HG02571 (cell line): ENCODE data around the gene CEBPG.

Source experiments
- ATAC-seq: cut with Tn5 transposase; IDR thresholded peaks from one replicate; pipeline ENCODE4 v1.9.1; 2021; ENCODE audit warnings: mild to moderate bottlenecking, moderate library complexity; ENCODE audit not compliant: unreplicated experiment

The CEBPG gene

DNA sequence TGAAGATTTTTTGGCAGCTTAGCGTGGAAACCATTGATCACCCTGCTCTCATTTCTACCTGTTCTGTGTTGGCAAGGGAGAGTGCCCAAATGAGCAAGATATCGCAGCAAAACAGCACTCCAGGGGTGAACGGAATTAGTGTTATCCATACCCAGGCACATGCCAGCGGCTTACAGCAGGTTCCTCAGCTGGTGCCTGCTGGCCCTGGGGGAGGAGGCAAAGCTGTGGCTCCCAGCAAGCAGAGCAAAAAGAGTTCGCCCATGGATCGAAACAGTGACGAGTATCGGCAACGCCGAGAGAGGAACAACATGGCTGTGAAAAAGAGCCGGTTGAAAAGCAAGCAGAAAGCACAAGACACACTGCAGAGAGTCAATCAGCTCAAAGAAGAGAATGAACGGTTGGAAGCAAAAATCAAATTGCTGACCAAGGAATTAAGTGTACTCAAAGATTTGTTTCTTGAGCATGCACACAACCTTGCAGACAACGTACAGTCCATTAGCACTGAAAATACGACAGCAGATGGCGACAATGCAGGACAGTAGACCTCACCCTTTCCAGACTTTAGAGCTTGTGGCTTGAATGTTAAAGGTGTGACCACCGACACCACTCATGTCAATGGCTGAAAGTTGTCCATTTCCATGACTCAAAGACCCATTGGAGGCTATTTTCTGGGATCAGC is 5.8 kb downstream of the CEBPG start:
- ATAC-seq, result no peak

DNA sequence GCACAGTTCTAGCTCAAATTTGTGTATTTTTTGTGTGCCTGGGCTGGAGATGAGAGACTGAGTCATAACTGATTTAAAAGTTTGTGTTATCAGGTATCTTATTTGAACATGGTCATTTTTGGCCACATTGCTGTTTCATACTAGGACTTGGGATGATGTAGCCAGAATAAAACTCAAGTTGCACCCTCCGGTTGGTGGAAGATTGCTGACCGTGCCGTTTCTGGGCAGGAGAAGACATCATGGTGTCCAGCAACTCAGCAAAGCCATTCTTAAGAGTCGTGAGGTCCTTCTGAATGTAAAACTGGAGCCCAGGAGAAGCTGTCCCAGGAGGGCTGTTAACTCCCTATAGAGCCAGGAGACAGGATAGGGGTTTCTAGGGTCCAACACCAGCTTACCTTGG is 7.6 kb downstream of the CEBPG start:
- ATAC-seq, result no peak

DNA sequence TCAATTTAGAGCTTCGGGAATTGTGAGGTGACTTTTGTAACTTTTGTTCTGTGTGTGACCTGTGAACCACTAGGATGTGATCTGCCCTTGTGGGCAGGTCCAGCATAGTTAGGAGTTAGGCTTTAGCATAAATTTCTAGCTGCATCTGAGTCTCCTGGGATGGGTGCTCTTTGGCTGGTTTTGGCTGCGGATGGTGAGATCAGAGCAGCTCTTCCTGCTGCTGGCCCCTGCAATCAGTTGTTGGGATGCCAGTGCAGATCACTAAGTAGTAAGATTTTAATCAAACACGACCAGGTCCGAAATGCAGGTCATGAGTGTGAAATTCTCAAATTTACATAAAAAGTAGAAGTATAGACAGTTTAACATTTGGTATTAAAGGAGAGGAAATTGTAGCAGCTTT is 8.5 kb downstream of the CEBPG start:
- no peak for ATAC-seq

DNA sequence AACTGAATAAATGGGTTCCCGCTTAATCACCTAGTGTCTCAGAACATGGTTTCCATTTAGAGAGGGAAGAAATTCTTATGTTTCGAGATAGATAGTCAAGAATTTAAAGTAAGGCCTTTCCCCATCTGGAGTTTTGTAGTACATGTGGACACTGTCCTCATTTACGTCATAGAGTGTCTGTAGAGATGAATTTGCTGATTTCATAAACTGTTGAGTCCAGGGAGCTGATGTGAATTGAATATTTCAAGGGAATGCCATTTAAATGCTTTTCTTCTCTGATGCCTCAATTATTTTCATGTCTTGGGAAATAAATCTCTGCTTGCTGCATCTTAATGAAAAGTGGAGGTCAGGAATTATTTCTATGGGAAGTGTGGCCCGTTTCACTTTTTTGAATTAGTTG is 9.5 kb downstream of the CEBPG start:
- no peak for ATAC-seq

DNA sequence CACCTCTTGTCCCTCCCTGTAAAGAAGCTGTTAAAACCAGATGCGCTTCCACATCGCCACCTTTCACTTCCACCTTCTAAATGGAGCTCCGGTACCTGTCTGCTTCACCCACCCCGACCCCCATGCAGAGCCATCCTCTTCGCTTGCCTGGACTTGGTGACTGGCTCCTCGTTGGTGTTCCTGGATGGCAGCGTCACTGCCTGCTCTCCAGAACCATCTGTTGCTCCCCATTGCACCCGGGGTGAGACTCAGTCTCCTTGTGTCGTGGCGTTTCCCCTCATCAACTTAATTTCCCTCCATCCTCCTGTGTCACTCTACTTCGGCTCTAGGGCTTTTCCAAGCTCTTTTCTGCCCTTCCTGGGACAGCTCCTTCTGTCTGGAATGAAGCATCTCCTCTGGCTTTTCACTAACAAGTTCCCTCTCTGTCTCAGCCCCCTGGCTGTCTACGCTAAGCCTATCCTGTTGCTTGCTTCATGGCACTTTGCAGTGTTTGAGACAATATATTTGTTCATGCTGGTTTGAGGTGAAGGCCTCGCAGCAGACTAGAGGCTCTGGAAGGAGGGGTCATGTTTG is 10.3 kb downstream of the CEBPG start:
- ATAC-seq, result no peak

DNA sequence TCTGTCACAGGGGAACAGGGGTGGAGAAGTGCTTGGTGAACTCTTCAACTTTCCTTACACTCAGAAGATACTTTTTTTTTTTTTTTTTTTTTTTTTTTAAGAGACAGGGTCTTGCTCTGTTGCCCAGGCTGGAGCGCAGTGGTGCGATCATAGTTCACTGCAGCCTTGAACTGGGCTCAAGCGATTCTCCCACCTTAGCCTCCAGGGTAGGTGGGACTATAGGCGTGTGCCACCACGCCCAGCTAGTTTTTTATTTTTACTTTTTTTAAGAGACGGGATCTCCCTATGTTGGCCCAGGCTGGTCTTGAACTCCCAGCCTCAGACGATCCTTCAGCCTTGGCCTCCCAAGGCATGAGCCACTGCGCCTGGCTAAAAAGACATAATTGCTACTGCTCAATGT is 11.5 kb downstream of the CEBPG start:
- no peak for ATAC-seq

DNA sequence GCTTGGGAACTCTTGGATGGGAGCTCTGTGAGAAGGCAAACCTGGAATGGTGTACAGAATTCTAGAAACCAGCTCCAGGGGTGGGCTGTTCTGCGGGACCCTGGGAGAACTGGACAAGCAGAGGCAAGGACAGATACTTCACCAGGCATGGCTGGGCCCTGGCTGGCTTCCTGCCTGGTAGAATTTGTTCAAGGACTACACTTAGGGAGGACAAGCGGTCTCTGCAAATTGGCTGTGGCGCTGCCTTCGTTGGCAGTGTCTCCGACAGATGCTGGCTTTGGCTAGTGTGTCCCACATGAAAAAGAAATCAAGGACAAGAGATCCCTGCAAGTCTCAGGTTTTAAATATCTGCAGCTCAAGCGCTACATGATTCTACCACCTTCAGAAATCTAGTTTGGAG is 12.4 kb downstream of the CEBPG start:
- no peak for ATAC-seq

DNA sequence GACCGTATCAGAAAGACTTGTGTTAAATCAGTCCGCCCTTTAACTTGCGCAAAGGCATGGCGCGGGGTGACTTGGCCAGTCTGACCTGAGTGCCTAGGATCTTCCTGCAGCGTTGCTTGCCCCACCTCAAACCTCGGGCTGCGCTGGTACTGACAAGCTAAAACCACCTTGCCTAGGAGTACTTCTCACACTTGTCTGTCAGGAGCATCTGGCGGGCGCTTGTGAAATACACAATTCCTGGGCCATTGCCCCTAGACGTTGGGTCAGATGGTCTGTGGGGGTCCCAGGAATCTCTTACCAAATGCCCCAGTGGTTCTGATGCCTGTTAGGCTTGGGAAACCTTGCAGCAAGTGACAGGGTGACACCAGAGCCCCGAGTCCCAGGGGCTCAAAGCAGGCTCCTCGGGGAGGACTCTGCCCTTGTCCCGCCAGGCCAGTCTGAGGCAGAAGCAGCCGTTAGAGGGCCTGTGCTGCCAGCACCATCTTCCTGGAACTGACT is 12.9 kb downstream of the CEBPG start:
- ATAC-seq, result no peak

DNA sequence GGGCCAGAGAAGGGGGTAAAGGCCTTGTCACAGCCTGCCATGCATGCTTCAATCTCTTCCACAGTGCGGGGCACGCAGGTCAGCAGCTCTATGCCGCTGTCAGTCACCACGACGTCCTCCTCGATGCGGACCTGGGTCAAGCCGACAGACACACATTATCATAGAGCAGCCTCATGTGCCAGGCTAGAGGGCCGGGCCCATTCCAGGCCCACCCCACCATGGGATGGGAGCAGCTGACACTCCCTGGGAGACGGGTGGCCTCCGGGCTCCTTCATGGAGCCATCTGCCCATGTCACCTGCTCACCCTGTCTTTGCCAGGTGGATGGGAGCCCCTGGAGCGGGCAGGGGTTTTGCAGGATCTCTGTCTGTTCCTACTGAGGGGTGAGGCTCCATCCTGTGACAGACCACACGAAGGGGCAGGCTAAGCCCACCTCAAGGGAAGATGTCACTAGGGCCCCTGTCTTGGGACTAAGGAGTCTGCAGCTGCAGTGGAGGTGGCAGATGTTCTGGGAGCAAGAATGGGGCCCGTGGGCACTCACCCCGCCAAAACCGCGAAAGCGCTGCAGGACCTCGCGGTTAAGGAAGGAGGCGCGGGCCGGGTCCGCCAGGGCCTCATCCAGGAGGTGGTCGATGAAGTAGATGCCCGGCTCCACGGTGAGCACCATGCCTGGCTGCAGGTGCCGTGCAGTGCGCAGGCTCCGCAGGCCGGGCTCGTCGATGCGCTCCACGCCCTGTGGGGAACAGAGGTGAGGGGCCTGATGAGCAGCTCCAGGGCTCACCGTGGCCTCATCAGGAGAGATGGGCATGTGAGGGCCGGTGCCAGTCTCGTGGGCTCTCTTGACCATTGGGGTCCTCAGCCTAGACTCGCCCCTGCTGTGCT is 14.1 kb downstream of the CEBPG start:
- no peak for ATAC-seq

DNA sequence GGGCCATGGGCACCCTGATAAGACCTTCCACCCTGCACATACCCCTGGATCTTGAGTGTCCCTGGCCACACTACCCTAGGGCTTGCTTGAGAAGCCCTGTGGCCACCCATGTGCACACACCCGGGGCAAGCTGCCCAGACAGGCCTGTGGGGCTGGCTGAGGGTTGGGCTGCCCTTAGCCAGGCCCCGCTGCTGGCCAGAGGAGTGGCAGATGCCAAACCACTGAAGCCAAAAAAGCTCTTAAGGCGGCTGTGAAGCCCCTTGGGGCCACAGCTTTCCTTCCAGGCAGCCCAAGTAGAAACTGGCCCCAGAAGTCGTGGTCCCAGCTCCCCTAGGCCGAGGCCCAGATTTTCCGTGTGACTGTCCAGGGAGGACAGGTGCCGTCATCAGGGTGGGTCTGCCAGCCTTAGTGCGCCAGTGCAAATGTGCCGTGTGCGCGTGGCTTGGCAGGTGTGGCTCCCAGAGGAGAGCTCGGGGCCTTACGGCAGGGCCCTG is 14.8 kb downstream of the CEBPG start:
- no peak for ATAC-seq

DNA sequence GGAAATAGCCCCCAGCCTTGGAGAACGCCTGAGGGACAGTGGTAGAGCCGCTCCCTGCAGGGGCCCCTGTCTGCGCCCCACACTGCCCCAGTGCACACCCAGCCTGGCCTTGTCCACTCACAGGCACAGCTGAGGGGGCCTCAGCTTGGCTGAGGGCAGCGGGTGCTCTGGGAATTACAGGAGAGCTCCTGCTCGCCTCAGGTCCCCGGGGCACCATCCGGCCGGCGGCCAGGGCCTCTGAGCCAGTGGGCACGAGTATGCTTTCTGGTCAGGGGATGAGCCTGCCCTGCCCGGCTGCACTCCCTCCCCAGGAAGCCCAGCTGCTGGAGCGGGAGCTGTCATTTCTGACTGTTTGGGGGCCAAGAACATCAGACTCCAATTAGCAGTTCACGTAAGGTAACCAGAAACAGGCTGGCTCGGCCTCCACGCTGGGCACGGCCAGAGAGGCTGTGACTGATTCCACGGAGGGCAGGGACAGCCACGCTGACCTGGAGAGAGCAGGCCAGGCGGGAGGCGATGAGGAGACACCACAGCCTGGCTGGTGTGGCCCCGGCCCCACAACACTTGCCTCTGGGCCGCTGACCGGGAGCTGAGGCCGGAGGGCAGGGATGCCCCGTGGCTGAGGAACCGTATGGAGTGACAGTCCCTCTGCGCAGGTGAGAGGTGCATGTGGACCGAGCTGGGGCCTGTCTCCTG is 15.4 kb downstream of the CEBPG start:
- ATAC-seq, result no peak

DNA sequence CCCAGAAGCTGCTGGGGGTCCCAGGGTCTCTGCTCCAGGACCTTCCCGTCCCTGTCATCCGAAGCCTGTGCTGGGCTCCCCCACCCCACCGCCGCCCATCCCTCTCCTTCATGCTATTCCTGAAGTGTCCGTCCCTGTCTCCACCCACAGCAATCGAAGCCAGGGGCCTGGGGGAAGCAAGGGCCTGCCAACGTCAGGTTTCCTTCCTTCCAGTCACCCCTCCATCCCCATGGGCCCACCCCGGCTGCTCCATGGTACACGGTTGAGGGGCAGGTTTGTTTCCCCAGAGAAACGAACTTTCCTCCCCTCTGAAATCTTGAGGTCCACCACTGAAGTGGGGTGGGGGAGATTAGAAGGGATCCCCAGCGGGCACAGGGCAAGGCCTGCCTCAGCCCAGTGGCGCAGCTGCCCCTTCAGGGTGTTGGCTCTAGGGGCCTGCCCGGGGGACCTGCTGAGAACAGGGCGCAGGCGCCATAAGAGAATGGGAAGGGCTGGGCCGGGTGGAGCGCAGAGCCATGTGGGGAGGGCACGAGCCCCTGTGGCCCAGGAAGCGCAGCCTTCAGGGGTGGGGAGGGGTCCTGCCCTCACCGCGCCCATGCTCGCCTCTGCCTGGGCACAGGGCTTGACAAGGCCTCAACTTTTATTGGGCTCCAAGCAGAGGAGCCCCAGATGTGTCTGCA is 16.1 kb downstream of the CEBPG start:
- ATAC-seq, result no peak

DNA sequence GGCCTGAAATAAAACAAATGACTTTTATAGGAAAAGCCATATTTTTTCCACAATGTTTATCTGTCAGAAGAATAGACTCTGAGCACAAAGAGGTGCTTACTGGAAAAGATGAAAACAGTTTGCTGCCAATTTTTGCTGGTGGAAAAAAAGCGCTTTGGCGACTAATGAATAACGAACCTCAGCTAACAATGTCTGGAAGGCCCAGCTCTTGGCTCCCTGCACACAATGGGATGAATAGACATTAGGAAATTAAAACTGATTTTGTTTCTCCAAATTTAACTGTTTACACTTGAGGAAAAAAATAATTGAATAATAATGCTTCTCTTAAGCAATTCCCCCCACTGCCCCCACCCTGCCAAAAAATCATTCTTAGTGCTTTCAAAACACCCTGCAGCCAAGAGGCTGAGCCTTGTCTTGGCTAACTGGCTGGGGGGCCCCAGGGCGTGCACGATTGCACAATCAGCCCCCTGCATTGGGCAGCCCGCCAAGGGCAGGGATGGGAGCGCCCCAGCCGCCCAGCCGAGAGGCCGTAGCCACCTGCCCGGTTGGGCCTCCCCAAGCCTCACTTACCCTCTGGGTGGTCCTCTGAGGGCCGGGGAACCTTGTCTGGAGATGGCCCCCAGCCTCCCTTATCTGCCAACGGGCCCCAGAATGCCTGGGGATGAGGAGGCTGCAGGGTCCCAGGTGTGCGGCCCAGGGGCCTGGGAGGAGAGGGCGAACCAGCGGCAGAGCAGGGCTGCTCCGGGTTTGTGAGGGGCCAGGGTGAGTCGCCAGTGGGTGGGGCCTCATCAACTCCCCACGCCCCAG is 16.8 kb downstream of the CEBPG start:
- no peak for ATAC-seq

DNA sequence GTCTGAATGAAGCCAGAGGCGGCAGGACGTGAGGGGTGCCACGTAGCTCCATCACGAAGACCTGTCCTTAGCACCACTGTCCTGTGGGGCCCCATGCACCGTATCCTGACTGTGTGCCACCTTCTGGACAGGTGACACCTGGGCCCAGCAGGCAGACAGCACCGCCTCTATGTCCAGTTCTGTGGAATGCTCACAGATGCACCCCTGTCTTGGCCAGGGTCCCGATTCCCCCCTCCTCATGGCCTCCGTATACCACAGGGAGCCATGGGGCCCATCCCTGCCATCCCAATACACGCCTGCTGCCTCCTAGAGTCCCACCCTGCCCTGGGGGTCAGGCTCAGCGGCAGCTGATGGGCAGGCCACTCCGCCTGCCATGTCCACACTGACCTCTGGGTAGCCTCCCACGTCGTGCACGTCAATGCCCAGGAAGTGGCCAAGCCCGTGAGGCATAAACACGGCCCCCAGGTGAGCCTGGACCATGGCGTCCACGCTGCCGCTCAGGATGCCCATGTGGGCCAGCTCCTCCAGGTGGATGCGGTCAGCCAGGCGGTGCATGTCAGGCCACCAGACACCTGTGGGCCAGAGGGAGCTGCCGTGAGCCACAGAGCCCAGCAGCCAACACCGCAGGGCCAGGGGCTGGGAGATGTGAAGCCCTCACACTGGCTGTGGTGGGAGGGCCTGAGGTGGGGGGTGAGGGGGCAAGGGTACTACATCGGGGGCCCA is 17.6 kb downstream of the CEBPG start:
- no peak for ATAC-seq

DNA sequence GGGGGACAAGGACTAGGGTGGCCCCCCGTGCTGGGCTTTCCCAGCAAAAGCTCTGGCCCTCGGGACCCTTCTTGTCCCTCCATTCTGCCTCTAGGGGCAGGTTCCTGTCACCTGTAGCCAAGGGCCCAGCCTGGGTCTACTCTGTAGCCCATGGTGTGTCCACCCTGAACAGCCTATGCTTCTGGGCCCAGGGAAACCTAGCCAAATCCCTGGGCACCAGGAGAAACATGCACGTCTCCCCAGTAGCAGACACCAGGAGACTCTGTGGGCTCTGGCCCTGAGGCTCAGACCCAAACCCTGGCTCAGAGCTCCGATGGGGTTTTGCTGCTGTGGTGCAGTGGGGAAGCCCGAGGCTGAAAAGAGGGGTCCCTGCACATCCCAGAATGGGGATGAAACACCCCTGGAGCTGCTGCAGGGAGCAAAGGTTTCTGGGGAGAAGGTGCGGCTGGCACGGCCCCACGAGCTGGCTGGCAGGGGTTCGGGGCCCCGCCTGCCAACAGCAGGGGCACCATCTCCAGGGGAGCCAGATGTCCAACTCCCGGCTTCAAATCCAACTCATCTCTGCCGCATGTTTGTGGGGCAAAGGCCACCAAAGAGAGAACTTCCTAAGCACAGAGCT is 18.2 kb downstream of the CEBPG start:
- ATAC-seq, result no peak

DNA sequence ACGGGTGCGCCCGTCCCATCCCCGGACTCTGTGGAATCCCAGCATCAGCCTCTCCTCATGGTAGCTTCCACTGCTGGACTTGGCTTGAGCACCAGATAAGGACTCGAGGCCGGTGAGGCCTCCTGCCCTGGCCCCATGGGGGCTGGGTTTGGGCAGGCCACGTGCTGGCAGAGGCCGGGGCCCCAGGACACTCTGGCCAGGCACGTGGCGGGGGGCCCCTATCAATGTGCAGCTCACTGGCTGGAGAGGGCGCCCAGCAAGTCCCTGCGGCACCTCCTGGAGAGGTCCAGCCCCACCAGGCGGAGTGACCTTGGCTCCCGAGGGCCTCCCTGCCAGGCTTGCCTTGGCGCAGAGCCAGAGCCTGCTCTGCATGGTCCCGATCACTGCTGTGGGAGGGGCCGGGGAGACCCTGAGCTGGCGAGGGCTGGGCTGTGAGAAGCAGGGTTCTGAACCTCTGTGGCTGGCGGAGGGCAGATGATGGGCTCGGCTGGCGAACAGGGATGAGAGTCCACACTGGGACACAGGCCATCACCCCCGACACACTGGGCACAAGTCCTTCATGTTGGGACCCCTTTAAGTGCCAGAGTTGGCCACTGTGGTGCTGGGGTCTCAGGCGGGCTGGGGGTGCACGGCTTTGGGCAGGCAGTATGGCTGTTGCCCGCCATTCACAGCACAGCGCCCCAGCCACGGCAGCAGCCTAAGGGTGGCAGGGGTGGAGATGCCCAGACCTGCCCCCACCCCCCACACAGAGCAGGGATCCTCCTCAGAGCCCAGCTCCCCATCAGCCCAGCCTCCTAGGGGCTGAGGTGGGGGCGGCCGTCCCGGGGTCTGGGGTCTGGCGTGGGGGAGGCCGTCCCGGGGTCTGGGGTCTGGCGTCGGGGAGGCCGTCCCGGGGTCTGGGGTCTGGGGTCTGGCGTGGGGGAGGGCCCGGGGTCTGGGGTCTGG is 19.1 kb downstream of the CEBPG start:
- no peak for ATAC-seq

DNA sequence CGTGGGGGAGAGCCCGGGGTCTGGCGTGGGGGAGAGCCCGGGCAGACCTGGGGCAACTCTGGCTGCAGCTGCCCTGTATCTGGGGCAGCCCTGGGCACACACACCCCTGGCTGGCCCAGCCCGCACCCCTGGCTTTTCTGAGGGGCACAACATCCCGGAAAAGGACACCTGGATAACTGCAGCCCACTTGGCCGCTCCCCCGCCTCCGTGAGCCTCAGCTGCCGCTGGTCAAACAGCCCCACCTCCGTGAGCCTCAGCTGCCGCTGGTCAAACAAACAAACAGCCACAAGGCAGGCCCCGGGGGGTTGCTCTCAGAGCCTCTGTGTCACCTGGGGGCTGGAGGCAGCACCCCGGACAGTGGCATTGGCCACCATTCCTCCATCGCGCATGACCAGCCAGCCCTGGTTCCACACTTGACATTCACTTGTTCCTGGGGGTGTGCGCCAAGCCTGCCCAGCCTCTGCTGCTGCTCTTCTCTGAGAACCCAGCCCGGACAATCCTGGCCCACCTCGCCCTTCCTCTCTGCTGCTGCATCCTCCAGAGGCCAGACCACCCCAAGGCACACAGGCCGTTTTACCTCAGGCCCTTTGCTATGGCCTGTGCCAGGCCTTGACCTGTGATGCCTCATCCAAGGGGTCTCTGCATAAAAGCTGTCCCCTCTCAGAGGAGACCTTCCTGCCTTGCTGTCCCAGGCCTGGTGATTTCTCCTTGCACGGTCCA is 19.9 kb downstream of the CEBPG start:
- ATAC-seq, result no peak
